Panc1 (cell line): ENCODE measurements around the gene LAIR1. TPM values are rescaled to one million over a fixed set of nuclear protein-coding genes. Genes with fewer than 3 reads are reported as not detected.

Experiments used
- ATAC-seq: fragments of 200-7000 bp; cut with Tn5 transposase; 2 replicates; pipeline ENCODE4 v1.9.1; 2020; ENCODE audit warnings: mild to moderate bottlenecking, moderate library complexity
- BruUV-seq: library from RNA; stranded (reverse); fragments of 400-500 nt; replicated peaks from 2 replicates; lab custom pipeline; 2021; lab: Mats Ljungman, UMichigan
- CTCF ChIA-PET: fragments of 300-600 bp; sonication (Branson Sonifier 250); formaldehyde crosslinking; loops from one replicate; lab custom pipeline; 2022; ENCODE audit warnings: antibody characterized with exemption; lab: Charles Lee
- POLR2A ChIA-PET: fragments of 300-600 bp; sonication (Branson Sonifier 250); formaldehyde crosslinking; loops from one replicate; lab custom pipeline; 2022; ENCODE audit warnings: antibody characterized with exemption; lab: Charles Lee
- DNase-seq: peaks from one replicate; pipeline ENCODE4 v3.0.0-alpha.2; 2010; ENCODE audit warnings: low read depth, low spot score
- H3K27ac ChIP-seq: 2 replicates; pipeline ENCODE4 v1.5.1; 2011; ENCODE audit warnings: mild to moderate bottlenecking, low read length, inconsistent platforms
- H3K27me3 ChIP-seq: fragments of 200-500 bp; sonication (Bioruptor generic); 2 replicates; pipeline ENCODE4 v1.6.0; 2014; ENCODE audit warnings: low read length, inconsistent platforms; ENCODE audit not compliant: control insufficient read depth, insufficient read depth
- H3K36me3 ChIP-seq: fragments of 200-500 bp; sonication (Bioruptor generic); 2 replicates; pipeline ENCODE4 v1.5.1; 2014; ENCODE audit warnings: inconsistent platforms, mild to moderate bottlenecking, low read length, moderate library complexity; ENCODE audit not compliant: control insufficient read depth, insufficient read depth
- H3K4me1 ChIP-seq: 2 replicates; pipeline ENCODE4 v1.5.1; 2011; ENCODE audit warnings: inconsistent platforms, mild to moderate bottlenecking, low read length, moderate library complexity; ENCODE audit not compliant: control insufficient read depth, insufficient read depth
- H3K4me3 ChIP-seq, 2 experiments: 2 replicates each; pipeline ENCODE4 v1.5.1; 2011 to 2012; ENCODE audit warnings: low read depth in 2 of 2, low read length in 2 of 2, mild to moderate bottlenecking in 2 of 2, inconsistent platforms in 1 of 2, moderate library complexity in 1 of 2
- H3K9me3 ChIP-seq: fragments of 200-500 bp; sonication (Bioruptor generic); 2 replicates; pipeline ENCODE4 v1.5.1; 2014; ENCODE audit warnings: low read depth, mild to moderate bottlenecking, inconsistent platforms, low read length, moderate library complexity; ENCODE audit not compliant: control insufficient read depth, insufficient read depth
- POLR2AphosphoS5 ChIP-seq: IDR thresholded peaks from 2 replicates; pipeline ENCODE4 v1.6.1; 2012; ENCODE audit warnings: mild to moderate bottlenecking, low read depth, low read length, moderate library complexity
- SIN3A ChIP-seq: IDR thresholded peaks from 2 replicates; pipeline ENCODE4 v1.6.1; 2012; ENCODE audit warnings: low read depth, mild to moderate bottlenecking, low read length, moderate library complexity, borderline replicate concordance; ENCODE audit not compliant: insufficient read depth
- TCF7L2 ChIP-seq: IDR thresholded peaks from 2 replicates; pipeline ENCODE4 v1.6.1; 2011; ENCODE audit warnings: mild to moderate bottlenecking, low read depth, low read length, inconsistent platforms
- in situ Hi-C: cut with HindIII; loops from 2 replicates; pipeline ENCODE4 v1.10.0; 2016; ENCODE audit warnings: low sequenced_read_pairs, low pct_unique_long_range_greater_than_20kb
- intact Hi-C: fragments of 100-400 bp; cut with micrococcal nuclease; formaldehyde crosslinking; loops from one replicate; pipeline ENCODE4 v1.10.0; 2022; ENCODE audit not compliant: unreplicated experiment
- total RNA-seq: library from RNA; stranded (reverse); gene quantifications from one replicate; pipeline ENCODE4 v1.2.1, GENCODE V29; 2021; ENCODE audit not compliant: unreplicated experiment
- TF ChIP-seq, protein P1 (sequence below): fragments of 450-650 bp; IDR thresholded peaks from 2 replicates; pipeline ENCODE4 v1.5.1; 2017; ENCODE audit warnings: mild to moderate bottlenecking
- TF ChIP-seq, protein P2 (sequence below), 2 experiments: IDR thresholded peaks; 2 replicates each; pipeline ENCODE4 v1.6.1; 2011 to 2012; ENCODE audit warnings: low read depth in 2 of 2, control low read depth in 1 of 2, low read length in 1 of 2, mild to moderate bottlenecking in 1 of 2, moderate library complexity in 1 of 2; ENCODE audit not compliant: insufficient read depth in 1 of 2

The LAIR1 gene
- total RNA-seq, 1 experiment from 2014 or later = 0.05 TPM

DNA sequence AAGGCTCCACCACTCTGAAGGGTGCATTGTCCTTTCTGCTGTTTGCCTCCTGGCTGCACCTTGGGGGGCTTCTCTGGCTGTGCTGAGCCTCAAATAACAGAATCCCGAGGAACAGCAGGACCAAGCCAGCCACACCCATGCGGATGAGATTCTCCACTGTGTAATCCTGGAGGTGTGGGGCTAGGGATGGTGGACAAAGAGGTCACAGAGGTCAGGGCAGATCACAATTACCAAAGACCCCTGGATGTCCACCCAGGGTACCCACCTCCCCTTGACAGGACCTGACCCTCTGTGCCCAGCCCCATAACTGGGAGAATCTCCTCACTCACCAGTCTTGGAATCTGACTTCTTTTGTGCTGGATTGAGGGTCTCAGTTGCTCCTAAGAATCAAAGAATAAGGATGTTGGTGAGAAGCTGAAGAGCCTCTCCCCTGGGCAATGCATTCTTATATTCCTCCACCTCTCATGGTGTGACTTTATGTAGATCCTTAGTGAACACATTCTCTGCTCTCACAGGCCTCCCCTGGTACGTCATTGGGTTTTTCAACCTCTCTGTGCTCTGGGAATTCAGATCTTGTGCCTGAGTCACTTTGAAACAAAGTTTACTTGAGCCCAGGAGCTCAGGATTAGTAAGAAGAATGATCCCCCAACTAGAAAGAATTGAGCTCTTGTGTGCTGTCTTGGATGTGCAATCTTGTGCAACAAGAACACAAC lies 31.0 kb downstream of the LAIR1 start:
- TF ChIP-seq TCF7L2 = no peak
- TF ChIP-seq, protein P1, sequence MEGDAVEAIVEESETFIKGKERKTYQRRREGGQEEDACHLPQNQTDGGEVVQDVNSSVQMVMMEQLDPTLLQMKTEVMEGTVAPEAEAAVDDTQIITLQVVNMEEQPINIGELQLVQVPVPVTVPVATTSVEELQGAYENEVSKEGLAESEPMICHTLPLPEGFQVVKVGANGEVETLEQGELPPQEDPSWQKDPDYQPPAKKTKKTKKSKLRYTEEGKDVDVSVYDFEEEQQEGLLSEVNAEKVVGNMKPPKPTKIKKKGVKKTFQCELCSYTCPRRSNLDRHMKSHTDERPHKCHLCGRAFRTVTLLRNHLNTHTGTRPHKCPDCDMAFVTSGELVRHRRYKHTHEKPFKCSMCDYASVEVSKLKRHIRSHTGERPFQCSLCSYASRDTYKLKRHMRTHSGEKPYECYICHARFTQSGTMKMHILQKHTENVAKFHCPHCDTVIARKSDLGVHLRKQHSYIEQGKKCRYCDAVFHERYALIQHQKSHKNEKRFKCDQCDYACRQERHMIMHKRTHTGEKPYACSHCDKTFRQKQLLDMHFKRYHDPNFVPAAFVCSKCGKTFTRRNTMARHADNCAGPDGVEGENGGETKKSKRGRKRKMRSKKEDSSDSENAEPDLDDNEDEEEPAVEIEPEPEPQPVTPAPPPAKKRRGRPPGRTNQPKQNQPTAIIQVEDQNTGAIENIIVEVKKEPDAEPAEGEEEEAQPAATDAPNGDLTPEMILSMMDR = no peak
- no peak for ATAC-seq
- no peak overlapping the region for H3K27ac ChIP-seq
- no peaks in the 10 kb centered on the region for H3K4me1 ChIP-seq
- no peaks in the 10 kb centered on the region for H3K27me3 ChIP-seq
- H3K4me3 ChIP-seq = no peak overlapping the region
- no peaks in the 10 kb centered on the region for H3K9me3 ChIP-seq
- no TSS peak for BruUV-seq
- CTCF ChIA-PET = interaction anchor here (0.6 kb wide), 1 partner anchor 53 kb away, joined by 3 read pairs; no protein-coding TSS in a partner anchor
- POLR2A ChIA-PET = interaction anchor here (0.5 kb wide), 1 partner anchor 641 kb away, joined by 3 read pairs; no protein-coding TSS in a partner anchor
- H3K36me3 ChIP-seq = no peaks in the 10 kb centered on the region
- intact Hi-C loops = no loop called here
- DNase-seq = no peak
- in situ Hi-C loops = no loop called here

DNA sequence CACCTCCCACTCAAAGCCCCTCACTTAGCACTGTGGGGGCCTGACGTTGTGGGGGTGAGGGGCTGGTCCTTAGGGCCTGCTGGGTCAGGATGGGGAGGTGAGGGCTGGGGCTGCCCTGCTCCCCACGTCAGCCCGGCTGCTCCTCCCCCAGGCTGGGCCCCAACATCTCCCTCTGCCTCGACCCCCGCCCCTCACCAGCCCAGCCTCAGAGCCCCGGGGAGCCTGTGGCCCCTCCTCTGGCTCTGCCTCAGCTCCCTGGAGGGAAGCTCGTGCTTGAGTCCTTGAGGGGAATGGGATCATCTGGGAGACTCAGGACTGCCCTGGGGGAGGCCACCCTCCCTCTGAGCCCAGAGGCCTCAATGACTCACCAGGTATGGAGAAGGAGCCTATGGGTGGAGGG lies 32.6 kb downstream of the LAIR1 start:
- no peaks in the 10 kb centered on the region for H3K27me3 ChIP-seq
- H3K4me3 ChIP-seq = no peak overlapping the region
- ATAC-seq (no peak), DNase-seq (no peak)
- H3K27ac ChIP-seq = no peak overlapping the region
- TF ChIP-seq, protein P2, sequence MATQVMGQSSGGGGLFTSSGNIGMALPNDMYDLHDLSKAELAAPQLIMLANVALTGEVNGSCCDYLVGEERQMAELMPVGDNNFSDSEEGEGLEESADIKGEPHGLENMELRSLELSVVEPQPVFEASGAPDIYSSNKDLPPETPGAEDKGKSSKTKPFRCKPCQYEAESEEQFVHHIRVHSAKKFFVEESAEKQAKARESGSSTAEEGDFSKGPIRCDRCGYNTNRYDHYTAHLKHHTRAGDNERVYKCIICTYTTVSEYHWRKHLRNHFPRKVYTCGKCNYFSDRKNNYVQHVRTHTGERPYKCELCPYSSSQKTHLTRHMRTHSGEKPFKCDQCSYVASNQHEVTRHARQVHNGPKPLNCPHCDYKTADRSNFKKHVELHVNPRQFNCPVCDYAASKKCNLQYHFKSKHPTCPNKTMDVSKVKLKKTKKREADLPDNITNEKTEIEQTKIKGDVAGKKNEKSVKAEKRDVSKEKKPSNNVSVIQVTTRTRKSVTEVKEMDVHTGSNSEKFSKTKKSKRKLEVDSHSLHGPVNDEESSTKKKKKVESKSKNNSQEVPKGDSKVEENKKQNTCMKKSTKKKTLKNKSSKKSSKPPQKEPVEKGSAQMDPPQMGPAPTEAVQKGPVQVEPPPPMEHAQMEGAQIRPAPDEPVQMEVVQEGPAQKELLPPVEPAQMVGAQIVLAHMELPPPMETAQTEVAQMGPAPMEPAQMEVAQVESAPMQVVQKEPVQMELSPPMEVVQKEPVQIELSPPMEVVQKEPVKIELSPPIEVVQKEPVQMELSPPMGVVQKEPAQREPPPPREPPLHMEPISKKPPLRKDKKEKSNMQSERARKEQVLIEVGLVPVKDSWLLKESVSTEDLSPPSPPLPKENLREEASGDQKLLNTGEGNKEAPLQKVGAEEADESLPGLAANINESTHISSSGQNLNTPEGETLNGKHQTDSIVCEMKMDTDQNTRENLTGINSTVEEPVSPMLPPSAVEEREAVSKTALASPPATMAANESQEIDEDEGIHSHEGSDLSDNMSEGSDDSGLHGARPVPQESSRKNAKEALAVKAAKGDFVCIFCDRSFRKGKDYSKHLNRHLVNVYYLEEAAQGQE (IDR thresholded peaks at IDR 0.05; ENCODE audit: insufficient read depth in 1 of 2, low read depth in 2 of 2, low read length in 1 of 2) = no peak
- TF ChIP-seq SIN3A = no peak
- TF ChIP-seq, protein P1 = no peak
- TF ChIP-seq TCF7L2 = no peak
- TF ChIP-seq POLR2AphosphoS5 = no peak
- BruUV-seq = no TSS peak
- ChIA-PET CTCF (interaction anchor here (0.6 kb wide), 1 partner anchor 106 kb away, joined by 3 read pairs; no protein-coding TSS in a partner anchor), POLR2A (no interaction called here)
- intact Hi-C loops (no loop called here), in situ Hi-C loops (no loop called here)
- H3K4me1 ChIP-seq = no peaks in the 10 kb centered on the region
- H3K9me3 ChIP-seq = no peaks in the 10 kb centered on the region
- H3K36me3 ChIP-seq = no peaks in the 10 kb centered on the region
